ENCODE data around the gene RAD9A. TPM values are rescaled to one million over a fixed set of nuclear protein-coding genes. Genes with fewer than 3 reads are reported as not detected.

The RAD9A gene
- total and polyA plus RNA-seq, 5 experiments from 2014 or later, result 6.5 to 58.1 (median 9.4) TPM

- DNase-seq (no peak), ATAC-seq (peak; percentile 29 to 47)
- Mint-ChIP-seq H3K27ac (peak overlapping the region in 9 of 10 donors; percentile 56 to 87 (median 77)), H3K4me1 (peaks cover 40 to 74% (median 56%) of the 10 kb centered on the region in 4 donors), H3K4me3 (peak overlapping the region in 7 of 10 donors; percentile 21 to 75 (median 49)), H3K27me3 (no peaks in the 10 kb centered on the region), H3K36me3 (no peaks in the 10 kb centered on the region), H3K9me3 (no peaks in the 10 kb centered on the region)
- POLR2A ChIA-PET, result interaction anchor here (0.6 to 19.8 kb wide), 6 partner anchors 12 to 26 kb away, joined by 3 to 493 read pairs (median 6); partner anchors contain the start of genes CLCF1, POLD4 and RAD9A
Measured at GRCh38 chr11:67364783-67365722, 26.7 kb upstream of the RAD9A start.

GRCh38 chr11:67365736-67366444 lies 25.9 kb upstream of the RAD9A start:
- no peaks in the 10 kb centered on the region for H3K36me3 Mint-ChIP-seq
- ATAC-seq (no peak), DNase-seq (no peak)
- H3K9me3 Mint-ChIP-seq, result no peaks in the 10 kb centered on the region
- H3K4me1 Mint-ChIP-seq, result peaks cover 45 to 81% (median 63%) of the 10 kb centered on the region in 4 donors
- H3K27ac Mint-ChIP-seq, result peak overlapping the region in 4 of 10 donors; percentile 15 to 49 (median 38)
- POLR2A ChIA-PET, result interaction anchor here (0.8 to 19.8 kb wide), 3 partner anchors 12 to 20 kb away, joined by 3 to 493 read pairs (median 21); partner anchors contain the start of genes CLCF1, POLD4 and RAD9A
- peak overlapping the region in 3 of 10 donors; percentile 8 to 40 (median 21) for H3K4me3 Mint-ChIP-seq
- H3K27me3 Mint-ChIP-seq, result no peaks in the 10 kb centered on the region

GRCh38 chr11:67366546-67366945 lies 25.2 kb upstream of the RAD9A start:
- POLR2A ChIA-PET, result interaction anchor here (1.7 to 19.8 kb wide), 3 partner anchors 9 to 14 kb away, joined by 4 to 493 read pairs (median 21); partner anchors contain the start of genes CLCF1, POLD4 and RAD9A
- DNase-seq (no peak), ATAC-seq (no peak)
- peaks cover 49 to 86% (median 70%) of the 10 kb centered on the region in 4 donors for H3K4me1 Mint-ChIP-seq
- peak overlapping the region in 2 of 10 donors; percentile 34 to 41 for H3K27ac Mint-ChIP-seq
- H3K36me3 Mint-ChIP-seq, result no peaks in the 10 kb centered on the region
- peak overlapping the region in 1 of 10 donors; percentile 14 for H3K4me3 Mint-ChIP-seq
- no peaks in the 10 kb centered on the region for H3K9me3 Mint-ChIP-seq
- no peaks in the 10 kb centered on the region for H3K27me3 Mint-ChIP-seq

GRCh38 chr11:67366961-67367760 lies 24.6 kb upstream of the RAD9A start:
- Mint-ChIP-seq H3K4me1 (peaks cover 52 to 87% (median 75%) of the 10 kb centered on the region in 4 donors), H3K4me3 (peak overlapping the region in 1 of 10 donors; percentile 64), H3K36me3 (no peaks in the 10 kb centered on the region), H3K27ac (peak overlapping the region in 1 of 10 donors; percentile 53), H3K27me3 (peaks cover 0 to 2% (median 0%) of the 10 kb centered on the region in 5 donors), H3K9me3 (no peaks in the 10 kb centered on the region)
- POLR2A ChIA-PET, result interaction anchor here (0.9 to 19.8 kb wide), 4 partner anchors 9 to 62 kb away, joined by 3 to 493 read pairs (median 4); partner anchors contain the start of genes CLCF1 and RAD9A
- ATAC-seq (no peak), DNase-seq (peak in 1 of 10 donors; percentile 45)

GRCh38 chr11:67367761-67368227 lies 24.0 kb upstream of the RAD9A start:
- Mint-ChIP-seq H3K27ac (peak overlapping the region in 5 of 10 donors; percentile 0 to 88 (median 21)), H3K4me1 (peaks cover 51 to 81% (median 74%) of the 10 kb centered on the region in 4 donors), H3K27me3 (peaks cover 0 to 2% (median 0%) of the 10 kb centered on the region in 5 donors), H3K4me3 (peak overlapping the region in 2 of 10 donors; percentile 13 to 64), H3K9me3 (no peaks in the 10 kb centered on the region), H3K36me3 (no peaks in the 10 kb centered on the region)
- DNase-seq (peak in 1 of 10 donors; percentile 61), ATAC-seq (no peak)
- POLR2A ChIA-PET, result interaction anchor here (0.9 to 19.8 kb wide), 4 partner anchors 10 to 61 kb away, joined by 3 to 493 read pairs (median 4); partner anchors contain the start of genes CLCF1 and RAD9A

- DNase-seq (no peak), ATAC-seq (no peak)
- no peaks in the 10 kb centered on the region for H3K9me3 Mint-ChIP-seq
- H3K4me1 Mint-ChIP-seq, result peaks cover 50 to 77% (median 70%) of the 10 kb centered on the region in 4 donors
- POLR2A ChIA-PET, result interaction anchor here (0.6 to 24.1 kb wide), 3 partner anchors 10 to 107 kb away, joined by 3 to 493 read pairs (median 5); partner anchors contain the start of gene POLD4
- peaks cover 0 to 2% (median 0%) of the 10 kb centered on the region in 5 donors for H3K27me3 Mint-ChIP-seq
- H3K27ac Mint-ChIP-seq, result peak overlapping the region in 5 of 10 donors; percentile 0 to 67 (median 41)
- H3K4me3 Mint-ChIP-seq, result peak overlapping the region in 4 of 10 donors; percentile 9 to 61 (median 26)
- no peaks in the 10 kb centered on the region for H3K36me3 Mint-ChIP-seq
Measured at GRCh38 chr11:67368621-67369020, 23.2 kb upstream of the RAD9A start.

GRCh38 chr11:67369275-67369674 lies 22.5 kb upstream of the RAD9A start:
- H3K4me1 Mint-ChIP-seq, result peaks cover 49 to 77% (median 69%) of the 10 kb centered on the region in 4 donors

GRCh38 chr11:67369801-67370284 lies 21.9 kb upstream of the RAD9A start:
- H3K4me3 Mint-ChIP-seq, result peak overlapping the region in 2 of 10 donors; percentile 30 to 33
- H3K36me3 Mint-ChIP-seq, result no peaks in the 10 kb centered on the region
- peak overlapping the region in 5 of 10 donors; percentile 2 to 64 (median 31) for H3K27ac Mint-ChIP-seq
- H3K27me3 Mint-ChIP-seq, result peaks cover 0 to 6% (median 0%) of the 10 kb centered on the region in 5 donors
- no peaks in the 10 kb centered on the region for H3K9me3 Mint-ChIP-seq
- ATAC-seq (no peak), DNase-seq (no peak)
- H3K4me1 Mint-ChIP-seq, result peaks cover 46 to 75% (median 69%) of the 10 kb centered on the region in 4 donors
- POLR2A ChIA-PET, result interaction anchor here (0.7 to 24.1 kb wide), 2 partner anchors 12 to 13 kb away, joined by 3 to 493 read pairs; partner anchors contain the start of gene POLD4

More at GRCh38 chr11:67369275-67369674, 22.5 kb upstream of the RAD9A start:
- H3K9me3 Mint-ChIP-seq, result no peaks in the 10 kb centered on the region
- H3K27me3 Mint-ChIP-seq, result peaks cover 0 to 6% (median 0%) of the 10 kb centered on the region in 5 donors
- DNase-seq (no peak), ATAC-seq (no peak)
- H3K36me3 Mint-ChIP-seq, result no peaks in the 10 kb centered on the region
- POLR2A ChIA-PET, result interaction anchor here (0.6 to 24.1 kb wide), 3 partner anchors 11 to 106 kb away, joined by 3 to 493 read pairs (median 5); partner anchors contain the start of gene POLD4
- peak overlapping the region in 1 of 10 donors; percentile 30 for H3K4me3 Mint-ChIP-seq
- peak overlapping the region in 4 of 10 donors; percentile 21 to 50 (median 43) for H3K27ac Mint-ChIP-seq

- H3K9me3 Mint-ChIP-seq, result no peaks in the 10 kb centered on the region
- POLR2A ChIA-PET, result interaction anchor here (0.7 to 24.1 kb wide), 5 partner anchors 11 to 120 kb away, joined by 3 to 493 read pairs (median 3); partner anchors contain the start of gene POLD4
- peak overlapping the region; percentile 30 to 86 (median 50) for H3K4me3 Mint-ChIP-seq
- peaks cover 0 to 6% (median 0%) of the 10 kb centered on the region in 5 donors for H3K27me3 Mint-ChIP-seq
- ATAC-seq (no peak), DNase-seq (no peak)
- no peaks in the 10 kb centered on the region for H3K36me3 Mint-ChIP-seq
- H3K4me1 Mint-ChIP-seq, result peaks cover 46 to 70% (median 65%) of the 10 kb centered on the region in 4 donors
- peak overlapping the region in 6 of 10 donors; percentile 2 to 86 (median 49) for H3K27ac Mint-ChIP-seq
Measured at GRCh38 chr11:67370351-67371076, 21.3 kb upstream of the RAD9A start.

Data from naive thymus-derived CD8-positive, alpha-beta T cell (primary cell).